Lower leg skin (tissue), 3 donors: ENCODE results near the gene DGLUCY.

Experiments
- CTCF ChIP-seq, 3 donors: fragments of 450-650 bp; IDR thresholded peaks; one replicate each; pipeline ENCODE4 v1.5.1; 2016; ENCODE audit warnings: antibody characterized with exemption in 3 of 3, mild to moderate bottlenecking in 3 of 3, moderate library complexity in 2 of 3
- POLR2A ChIP-seq, 2 donors: fragments of 450-650 bp; IDR thresholded peaks; one replicate each; pipeline ENCODE4 v1.6.1; 2016 to 2017; ENCODE audit warnings: antibody characterized with exemption in 2 of 2, mild to moderate bottlenecking in 1 of 2, moderate library complexity in 1 of 2

- TF ChIP-seq POLR2A (IDR thresholded peaks at IDR 0.05) (no peak), CTCF (IDR thresholded peaks at IDR 0.05) (no peak)
These were observed 4.8 kb upstream of the DGLUCY start for GRCh38 chr14:91108941-91109611.
